ENCODE measurements around the gene PHACTR1.
"Not testable (repeated sequence)": the region's sequence is repeated elsewhere in the genome, so short reads cannot be mapped to it uniquely, and the experiment has no call there.

DNA sequence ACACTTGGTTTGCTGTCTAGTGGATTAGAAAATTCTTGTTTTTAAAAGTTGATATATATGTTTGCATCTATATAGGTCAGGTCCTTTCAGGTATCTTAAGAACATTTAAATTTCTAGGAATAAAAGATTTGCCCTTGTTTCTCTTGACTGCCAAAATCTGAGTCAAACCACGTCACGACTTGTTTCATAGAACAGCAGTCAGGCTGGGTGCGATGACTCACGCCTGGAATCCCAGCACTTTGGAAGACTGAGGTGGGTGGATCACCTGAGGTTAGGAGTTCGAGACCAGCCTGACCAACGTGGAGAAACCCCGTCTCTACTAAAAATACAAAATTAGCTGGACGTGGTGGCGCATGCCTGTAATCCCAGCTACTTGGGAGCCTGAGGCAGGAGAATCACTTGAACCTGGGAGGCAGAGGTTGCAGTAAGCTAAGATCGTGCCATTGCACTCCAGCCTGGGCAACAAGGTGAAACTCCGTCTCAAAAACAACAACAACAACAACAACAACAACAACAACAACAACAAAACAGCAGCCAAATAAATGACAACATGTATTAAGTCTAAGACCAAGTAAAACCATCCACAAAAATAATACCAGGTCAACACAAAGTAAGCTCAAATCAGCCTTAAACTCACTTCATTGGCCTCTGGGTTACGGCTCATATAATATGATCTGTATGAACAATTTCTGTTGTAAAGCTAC lies 46.3 kb downstream of the PHACTR1 start:
- TF ChIP-seq, protein P1, sequence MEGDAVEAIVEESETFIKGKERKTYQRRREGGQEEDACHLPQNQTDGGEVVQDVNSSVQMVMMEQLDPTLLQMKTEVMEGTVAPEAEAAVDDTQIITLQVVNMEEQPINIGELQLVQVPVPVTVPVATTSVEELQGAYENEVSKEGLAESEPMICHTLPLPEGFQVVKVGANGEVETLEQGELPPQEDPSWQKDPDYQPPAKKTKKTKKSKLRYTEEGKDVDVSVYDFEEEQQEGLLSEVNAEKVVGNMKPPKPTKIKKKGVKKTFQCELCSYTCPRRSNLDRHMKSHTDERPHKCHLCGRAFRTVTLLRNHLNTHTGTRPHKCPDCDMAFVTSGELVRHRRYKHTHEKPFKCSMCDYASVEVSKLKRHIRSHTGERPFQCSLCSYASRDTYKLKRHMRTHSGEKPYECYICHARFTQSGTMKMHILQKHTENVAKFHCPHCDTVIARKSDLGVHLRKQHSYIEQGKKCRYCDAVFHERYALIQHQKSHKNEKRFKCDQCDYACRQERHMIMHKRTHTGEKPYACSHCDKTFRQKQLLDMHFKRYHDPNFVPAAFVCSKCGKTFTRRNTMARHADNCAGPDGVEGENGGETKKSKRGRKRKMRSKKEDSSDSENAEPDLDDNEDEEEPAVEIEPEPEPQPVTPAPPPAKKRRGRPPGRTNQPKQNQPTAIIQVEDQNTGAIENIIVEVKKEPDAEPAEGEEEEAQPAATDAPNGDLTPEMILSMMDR (IDR thresholded peaks at IDR 0.05): not testable (repeated sequence)
- not testable (repeated sequence) for TF ChIP-seq POLR2A (IDR thresholded peaks at IDR 0.05)
